ENCODE data around the gene EPHA10.
"Not testable (repeated sequence)": the region's sequence is repeated elsewhere in the genome, so short reads cannot be mapped to it uniquely, and the experiment has no call there.

The EPHA10 gene

GRCh38 chr1:37793773-37794371 is 29.0 kb upstream of the EPHA10 start, which contains the start of gene MANEAL:
Gene MANEAL, plus strand, starts transcription at chr1:37793847. Its CDS starts 336 bp downstream, at chr1:37794183.
- Histone ChIP-seq H3K4me1 (ENCODE audit: insufficient read depth, low read length) (no peaks in the 10 kb centered on the region), H3K9ac (ENCODE audit: low read depth, low read length) (peak within 1 kb of the TSS; percentile 70; the same call in 1 of the 2 replicates), H3K9me3 (ENCODE audit: control insufficient read depth, insufficient read depth, low read length) (no peaks in the 10 kb centered on the region), H3K36me3 (ENCODE audit: insufficient read depth, low read length) (no peaks in the 10 kb centered on the region)

DNA sequence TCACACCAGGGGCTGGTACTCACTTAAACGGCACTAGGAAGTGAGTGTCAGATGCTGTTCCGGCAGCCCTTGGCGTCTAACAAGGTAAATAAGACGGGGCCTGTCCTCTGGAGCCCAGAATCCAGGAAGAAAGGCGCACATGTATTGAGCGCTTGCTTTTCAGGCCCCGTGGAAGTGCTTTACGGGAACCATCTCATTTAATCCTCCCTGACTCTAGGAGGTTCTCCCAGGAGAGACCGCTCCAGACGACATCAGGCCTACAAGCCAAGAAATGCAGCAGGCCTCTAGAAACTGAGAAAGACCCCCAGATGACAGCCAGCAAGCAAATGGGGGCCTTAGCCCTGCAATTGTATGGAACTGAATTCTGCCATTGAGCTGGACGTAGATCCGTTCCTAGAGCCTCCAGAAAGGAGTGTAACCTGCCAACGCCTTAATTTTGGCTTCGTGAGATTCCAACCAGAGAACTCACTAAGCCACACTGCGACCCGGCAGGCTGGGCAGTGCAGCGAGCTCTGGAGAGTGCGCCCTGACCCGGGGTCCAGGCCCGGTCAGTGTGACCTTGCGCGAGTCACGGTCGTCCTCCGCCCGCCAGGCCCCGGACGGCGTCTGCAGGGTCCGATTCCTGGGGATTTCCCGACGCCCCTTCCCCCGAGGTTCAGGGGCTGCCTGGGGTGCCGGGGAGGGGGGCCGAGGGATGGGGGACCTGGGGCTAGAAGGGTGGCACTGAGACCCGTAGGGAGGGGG is 28.2 kb upstream of the EPHA10 start:
- Histone ChIP-seq H3K9ac (ENCODE audit: low read depth, low read length) (peak overlapping the region; percentile 36; the same call in 1 of the 2 replicates), H3K36me3 (ENCODE audit: insufficient read depth, low read length) (no peaks in the 10 kb centered on the region), H3K4me1 (ENCODE audit: insufficient read depth, low read length) (no peaks in the 10 kb centered on the region), H3K9me3 (ENCODE audit: control insufficient read depth, insufficient read depth, low read length) (no peaks in the 10 kb centered on the region)

- Histone ChIP-seq H3K4me1 (ENCODE audit: insufficient read depth, low read length) (no peaks in the 10 kb centered on the region), H3K9me3 (ENCODE audit: control insufficient read depth, insufficient read depth, low read length) (no peaks in the 10 kb centered on the region), H3K9ac (ENCODE audit: low read depth, low read length) (no peak overlapping the region), H3K36me3 (ENCODE audit: insufficient read depth, low read length) (no peaks in the 10 kb centered on the region)
Observed at GRCh38 chr1:37782491-37782890, 17.6 kb upstream of the EPHA10 start.

- Histone ChIP-seq H3K36me3 (ENCODE audit: insufficient read depth, low read length) (no peaks in the 10 kb centered on the region), H3K9me3 (ENCODE audit: control insufficient read depth, insufficient read depth, low read length) (no peaks in the 10 kb centered on the region), H3K4me1 (ENCODE audit: insufficient read depth, low read length) (no peaks in the 10 kb centered on the region), H3K9ac (ENCODE audit: low read depth, low read length) (no peak overlapping the region)
Observed at GRCh38 chr1:37778654-37779053, 13.7 kb upstream of the EPHA10 start.

DNA sequence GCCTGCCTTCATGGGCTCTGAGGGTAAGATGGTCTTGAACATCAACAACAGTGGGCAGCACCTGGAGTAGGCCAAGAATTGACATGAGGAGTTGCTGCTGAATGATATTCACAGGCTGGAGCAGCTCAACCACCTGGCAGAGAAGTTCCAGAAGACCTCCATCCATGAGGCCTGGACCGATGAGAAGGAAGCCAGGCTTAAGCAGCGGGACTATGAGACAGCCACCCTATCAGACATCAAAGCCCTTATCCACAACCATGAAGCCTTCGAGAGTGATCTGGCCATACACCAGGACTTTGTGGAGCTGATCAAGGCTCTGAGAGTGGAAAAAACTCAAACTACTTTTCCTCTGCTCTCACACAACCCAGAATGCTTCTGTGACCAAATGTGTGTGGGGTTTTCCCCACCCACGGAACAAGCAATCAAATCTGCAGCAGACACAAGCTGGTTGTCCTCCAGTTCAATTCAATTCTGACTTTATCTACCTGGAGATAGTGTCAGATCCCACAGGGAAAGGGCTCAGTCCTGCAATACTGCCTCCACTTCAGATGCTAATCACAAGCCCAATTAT is 12.1 kb upstream of the EPHA10 start:
- no peaks in the 10 kb centered on the region for H3K36me3 ChIP-seq (ENCODE audit: insufficient read depth, low read length)
- no peak overlapping the region for H3K9ac ChIP-seq (ENCODE audit: low read depth, low read length)
- no peaks in the 10 kb centered on the region for H3K9me3 ChIP-seq (ENCODE audit: control insufficient read depth, insufficient read depth, low read length)
- no peaks in the 10 kb centered on the region for H3K4me1 ChIP-seq (ENCODE audit: insufficient read depth, low read length)

- not testable (repeated sequence) for H3K4me1 ChIP-seq (ENCODE audit: insufficient read depth, low read length); H3K9ac ChIP-seq (ENCODE audit: low read depth, low read length); H3K36me3 ChIP-seq (ENCODE audit: insufficient read depth, low read length); H3K9me3 ChIP-seq (ENCODE audit: control insufficient read depth, insufficient read depth, low read length)
Observed at GRCh38 chr1:37771440-37771839, 6.5 kb upstream of the EPHA10 start.

DNA sequence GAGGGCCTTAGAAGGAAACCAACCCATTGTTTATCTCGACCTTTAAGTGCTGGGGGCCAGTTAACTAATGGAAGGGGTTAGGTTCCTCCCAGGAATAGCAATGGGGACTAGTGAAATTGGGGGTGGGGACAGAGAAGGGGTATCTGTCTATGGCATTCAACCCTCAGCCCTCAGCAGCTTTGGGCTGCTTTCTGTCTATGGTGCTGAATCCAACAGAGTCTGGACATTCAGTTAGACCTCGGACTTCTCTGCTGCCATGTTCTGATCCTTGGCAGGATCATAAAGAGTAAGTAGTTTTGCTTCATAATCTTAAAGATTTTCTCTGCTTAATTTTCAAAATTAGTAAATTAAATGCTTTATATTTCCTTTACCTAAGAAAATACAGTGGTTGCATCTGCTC is 2.6 kb upstream of the EPHA10 start:
- Histone ChIP-seq H3K36me3 (ENCODE audit: insufficient read depth, low read length) (no peaks in the 10 kb centered on the region), H3K9ac (ENCODE audit: low read depth, low read length) (no peak overlapping the region), H3K9me3 (ENCODE audit: control insufficient read depth, insufficient read depth, low read length) (no peaks in the 10 kb centered on the region), H3K4me1 (ENCODE audit: insufficient read depth, low read length) (peaks cover 5% of the 10 kb centered on the region; the same call in 1 of the 2 replicates)

DNA sequence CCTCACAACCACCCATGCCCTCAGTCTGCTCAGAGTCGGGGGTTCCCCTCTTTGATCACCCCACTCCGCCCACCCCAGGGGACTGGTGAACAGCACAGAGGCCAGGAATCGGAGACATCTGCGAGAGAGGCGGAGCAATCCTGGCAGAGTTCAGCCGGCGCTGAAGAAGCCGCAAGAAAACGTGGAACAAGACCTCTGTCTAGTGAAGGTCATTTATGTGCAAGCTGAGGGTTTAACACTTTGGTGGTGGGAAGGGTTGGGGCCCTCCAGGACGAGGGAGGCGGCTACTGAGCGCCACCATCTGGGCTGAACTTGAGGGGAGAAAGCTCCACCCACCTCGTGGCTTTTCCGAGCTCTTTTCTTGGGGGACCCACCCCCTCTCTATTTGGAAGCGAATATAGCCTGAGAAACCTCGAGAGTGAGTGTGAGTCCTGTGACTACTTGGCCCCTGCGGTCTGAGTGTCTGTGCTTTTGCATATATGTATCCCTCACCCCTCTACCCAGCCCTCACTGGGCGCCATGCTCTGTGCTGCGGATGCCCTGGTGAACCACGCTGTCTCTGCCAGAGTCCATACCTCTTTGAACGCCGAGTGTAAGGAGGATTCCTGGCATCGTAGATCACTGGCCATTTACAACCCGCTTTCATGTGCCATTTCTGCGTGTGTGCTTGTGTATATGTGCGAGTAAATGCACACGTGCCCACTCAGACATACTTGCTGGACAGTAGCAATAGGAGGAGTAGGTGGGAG is 1.2 kb upstream of the EPHA10 start:
- no peak overlapping the region for H3K9ac ChIP-seq (ENCODE audit: low read depth, low read length)
- H3K4me1 ChIP-seq (ENCODE audit: insufficient read depth, low read length): peaks cover 5% of the 10 kb centered on the region; the same call in 1 of the 2 replicates
- no peaks in the 10 kb centered on the region for H3K36me3 ChIP-seq (ENCODE audit: insufficient read depth, low read length)
- no peaks in the 10 kb centered on the region for H3K9me3 ChIP-seq (ENCODE audit: control insufficient read depth, insufficient read depth, low read length)

DNA sequence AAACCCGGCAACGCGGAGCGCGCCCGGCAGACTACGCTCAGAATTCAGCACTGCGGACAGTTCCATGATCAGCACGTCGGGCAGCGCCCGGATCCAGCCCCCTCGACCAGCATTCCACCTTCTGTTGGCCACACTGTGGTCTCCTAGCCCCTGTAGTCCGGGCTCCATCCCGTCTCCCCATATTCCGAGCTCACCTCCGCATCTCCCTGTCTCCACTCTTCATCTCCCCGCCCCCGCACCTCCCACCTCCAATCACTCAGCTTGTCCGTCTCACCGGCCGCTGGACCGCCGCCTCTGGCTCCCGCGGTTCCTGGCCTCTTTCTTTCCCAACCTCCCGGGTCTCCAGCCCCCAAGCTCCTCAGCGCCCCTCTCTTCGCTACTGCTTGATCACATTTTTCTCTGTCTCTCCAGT is 500 bp downstream of the EPHA10 start:
- Histone ChIP-seq H3K9ac (ENCODE audit: low read depth, low read length) (no peak overlapping the region), H3K9me3 (ENCODE audit: control insufficient read depth, insufficient read depth, low read length) (no peaks in the 10 kb centered on the region), H3K36me3 (ENCODE audit: insufficient read depth, low read length) (no peaks in the 10 kb centered on the region), H3K4me1 (ENCODE audit: insufficient read depth, low read length) (peaks cover 5% of the 10 kb centered on the region; the same call in 1 of the 2 replicates)

DNA sequence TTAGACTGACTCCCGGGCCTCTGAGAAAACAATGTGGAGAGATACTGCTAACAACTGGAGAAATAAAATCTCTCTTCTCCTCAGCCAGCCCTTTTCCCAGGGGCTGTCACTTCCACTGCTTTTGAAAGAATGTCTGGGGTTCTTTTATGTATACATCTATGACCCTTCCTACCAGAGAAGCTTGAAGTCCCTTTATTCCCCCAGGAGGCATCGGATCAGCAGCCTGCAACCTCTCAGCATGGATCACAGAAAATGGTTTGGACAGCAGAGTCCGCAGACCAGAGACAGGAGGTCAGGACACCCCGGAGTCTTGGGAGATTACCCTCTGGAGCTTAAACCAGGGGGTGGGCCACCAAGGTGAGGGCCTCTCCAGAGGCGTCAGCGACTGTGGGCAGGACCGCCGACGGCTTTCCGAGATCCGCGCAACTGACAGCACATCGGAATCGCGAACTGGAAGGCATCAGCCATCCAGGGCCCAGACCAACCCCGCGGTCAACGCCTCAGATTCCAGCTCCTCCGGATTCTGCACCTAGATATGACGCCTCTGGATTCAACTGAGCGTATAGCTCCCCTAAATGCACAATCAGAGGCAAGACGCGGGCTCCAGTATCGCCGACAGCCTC is 1.0 kb downstream of the EPHA10 start:
- no peaks in the 10 kb centered on the region for H3K36me3 ChIP-seq (ENCODE audit: insufficient read depth, low read length)
- no peaks in the 10 kb centered on the region for H3K9me3 ChIP-seq (ENCODE audit: control insufficient read depth, insufficient read depth, low read length)
- H3K4me1 ChIP-seq (ENCODE audit: insufficient read depth, low read length): peaks cover 5% of the 10 kb centered on the region; the same call in 1 of the 2 replicates
- no peak overlapping the region for H3K9ac ChIP-seq (ENCODE audit: low read depth, low read length)

DNA sequence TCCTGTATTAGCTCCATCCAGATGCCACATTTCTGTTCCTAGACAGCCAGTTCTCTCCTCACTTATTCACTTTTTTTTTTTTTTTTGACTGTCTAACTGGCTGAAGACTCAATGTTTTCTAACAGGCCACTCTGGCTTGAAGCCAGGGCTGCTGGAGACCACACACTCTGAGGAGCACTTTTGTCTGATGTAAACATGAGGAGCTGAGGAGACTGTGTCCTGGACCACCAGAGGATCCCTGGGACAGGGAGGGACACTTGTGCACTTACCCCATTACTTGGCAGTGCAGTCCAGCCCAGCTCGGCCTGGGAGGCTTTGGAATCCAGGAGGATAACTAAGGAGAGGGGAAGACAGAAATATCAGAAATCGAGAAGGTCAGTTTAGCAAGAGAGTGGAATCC is 2.4 kb downstream of the EPHA10 start:
- peaks cover 5% of the 10 kb centered on the region; the same call in 1 of the 2 replicates for H3K4me1 ChIP-seq (ENCODE audit: insufficient read depth, low read length)
- no peak overlapping the region for H3K9ac ChIP-seq (ENCODE audit: low read depth, low read length)
- H3K36me3 ChIP-seq (ENCODE audit: insufficient read depth, low read length): no peaks in the 10 kb centered on the region
- no peaks in the 10 kb centered on the region for H3K9me3 ChIP-seq (ENCODE audit: control insufficient read depth, insufficient read depth, low read length)

GRCh38 chr1:37761416-37762095 is 3.4 kb downstream of the EPHA10 start:
- no peaks in the 10 kb centered on the region for H3K36me3 ChIP-seq (ENCODE audit: insufficient read depth, low read length)
- no peaks in the 10 kb centered on the region for H3K9me3 ChIP-seq (ENCODE audit: control insufficient read depth, insufficient read depth, low read length)
- H3K9ac ChIP-seq (ENCODE audit: low read depth, low read length): no peak overlapping the region
- peaks cover 4% of the 10 kb centered on the region; the same call in 1 of the 2 replicates for H3K4me1 ChIP-seq (ENCODE audit: insufficient read depth, low read length)

GRCh38 chr1:37759451-37759850 is 5.5 kb downstream of the EPHA10 start:
- no peaks in the 10 kb centered on the region for H3K9me3 ChIP-seq (ENCODE audit: control insufficient read depth, insufficient read depth, low read length)
- no peaks in the 10 kb centered on the region for H3K4me1 ChIP-seq (ENCODE audit: insufficient read depth, low read length)

More at GRCh38 chr1:37759451-37759850, 5.5 kb downstream of the EPHA10 start:
- H3K36me3 ChIP-seq (ENCODE audit: insufficient read depth, low read length): no peaks in the 10 kb centered on the region
- no peak overlapping the region for H3K9ac ChIP-seq (ENCODE audit: low read depth, low read length)

Data from ES-I3 (cell line).